Nephron (organoid): ENCODE measurements around the gene ZNF358.

Source experiments
- H3K27ac Mint-ChIP-seq, 3 experiments: 2 replicates each; pipeline ENCODE4 v1.8.0; 2020; ENCODE audit warnings: mixed read lengths in 3 of 3, mild to moderate bottlenecking in 2 of 3, moderate library complexity in 1 of 3
- H3K27me3 Mint-ChIP-seq: 2 replicates; pipeline ENCODE4 v1.8.0; 2021; ENCODE audit warnings: low read depth, mild to moderate bottlenecking, moderate library complexity, mixed read lengths
- H3K36me3 Mint-ChIP-seq: 2 replicates; pipeline ENCODE4 v1.8.0; 2020; ENCODE audit warnings: low read depth, mixed read lengths
- H3K4me1 Mint-ChIP-seq: 2 replicates; pipeline ENCODE4 v1.8.0; 2020; ENCODE audit warnings: mixed read lengths
- H3K4me3 Mint-ChIP-seq, 3 experiments: 2 replicates each; pipeline ENCODE4 v1.8.0; 2020; ENCODE audit warnings: mild to moderate bottlenecking in 3 of 3, mixed read lengths in 3 of 3, moderate library complexity in 2 of 3
- H3K9me3 Mint-ChIP-seq: 2 replicates; pipeline ENCODE4 v1.8.0; 2020; ENCODE audit warnings: mixed read lengths
- CTCF ChIP-seq, 3 experiments: fragments of 200-600 bp; sonication (generic); IDR thresholded peaks; one replicate each; pipeline ENCODE4 v1.5.0; 2021; ENCODE audit warnings: antibody characterized with exemption in 3 of 3; ENCODE audit not compliant: unreplicated experiment in 3 of 3

Gene ZNF358

GRCh38 chr19:7483720-7484201 lies 32.1 kb upstream of the ZNF358 start:
- no peak for TF ChIP-seq CTCF (IDR thresholded peaks at IDR 0.05; ENCODE audit: unreplicated experiment in 3 of 3)
- peak overlapping the region in 1 of 3 experiments; percentile 50 for H3K4me3 Mint-ChIP-seq
- H3K27ac Mint-ChIP-seq: peak overlapping the region in 2 of 3 experiments; percentile 39 to 81
- H3K27me3 Mint-ChIP-seq: no peaks in the 10 kb centered on the region
- no peaks in the 10 kb centered on the region for H3K9me3 Mint-ChIP-seq
- H3K4me1 Mint-ChIP-seq: peaks cover 20% of the 10 kb centered on the region
- no peaks in the 10 kb centered on the region for H3K36me3 Mint-ChIP-seq

GRCh38 chr19:7486923-7487322 lies 29.0 kb upstream of the ZNF358 start:
- no peaks in the 10 kb centered on the region for H3K9me3 Mint-ChIP-seq
- peak overlapping the region in 1 of 3 experiments; percentile 21 for H3K4me3 Mint-ChIP-seq

GRCh38 chr19:7488736-7489353 lies 27.1 kb upstream of the ZNF358 start, which contains the start of gene PEX11G:
TSS of gene PEX11G (minus strand) at chr19:7489035. CDS start at chr19:7489010, 25 bp downstream.
- Mint-ChIP-seq H3K36me3 (no peaks in the 10 kb centered on the region), H3K4me3 (peak within 1 kb of the TSS; percentile 77 to 87 (median 78)), H3K27me3 (no peaks in the 10 kb centered on the region), H3K27ac (peak within 1 kb of the TSS; percentile 96 to 98 (median 97)), H3K9me3 (no peaks in the 10 kb centered on the region), H3K4me1 (peaks cover 14% of the 10 kb centered on the region)
- no peak for TF ChIP-seq CTCF (IDR thresholded peaks at IDR 0.05; ENCODE audit: unreplicated experiment in 3 of 3)

More at GRCh38 chr19:7486923-7487322, 29.0 kb upstream of the ZNF358 start:
- no peaks in the 10 kb centered on the region for H3K27me3 Mint-ChIP-seq
- peak overlapping the region; percentile 23 to 67 (median 42) for H3K27ac Mint-ChIP-seq
- H3K36me3 Mint-ChIP-seq: no peaks in the 10 kb centered on the region
- TF ChIP-seq CTCF (IDR thresholded peaks at IDR 0.05; ENCODE audit: unreplicated experiment in 3 of 3): no peak
- peaks cover 19% of the 10 kb centered on the region for H3K4me1 Mint-ChIP-seq

GRCh38 chr19:7489609-7490044 lies 26.3 kb upstream of the ZNF358 start:
- Mint-ChIP-seq H3K27me3 (no peaks in the 10 kb centered on the region), H3K27ac (peak overlapping the region; percentile 96 to 98 (median 97)), H3K4me1 (peaks cover 18% of the 10 kb centered on the region), H3K9me3 (no peaks in the 10 kb centered on the region), H3K4me3 (peak overlapping the region; percentile 73 to 87 (median 78)), H3K36me3 (no peaks in the 10 kb centered on the region)
- no peak for TF ChIP-seq CTCF (IDR thresholded peaks at IDR 0.05; ENCODE audit: unreplicated experiment in 3 of 3)

GRCh38 chr19:7492142-7492541 lies 23.8 kb upstream of the ZNF358 start:
- no peaks in the 10 kb centered on the region for H3K9me3 Mint-ChIP-seq
- TF ChIP-seq CTCF (IDR thresholded peaks at IDR 0.05; ENCODE audit: unreplicated experiment in 3 of 3): no peak
- H3K36me3 Mint-ChIP-seq: no peaks in the 10 kb centered on the region
- peaks cover 5% of the 10 kb centered on the region for H3K27me3 Mint-ChIP-seq
- H3K4me3 Mint-ChIP-seq: no peak overlapping the region
- peak overlapping the region in 1 of 3 experiments; percentile 54 for H3K27ac Mint-ChIP-seq
- H3K4me1 Mint-ChIP-seq: peaks cover 19% of the 10 kb centered on the region

- no peak overlapping the region for H3K4me3 Mint-ChIP-seq
- peak overlapping the region; percentile 33 to 61 (median 54) for H3K27ac Mint-ChIP-seq
- TF ChIP-seq CTCF (IDR thresholded peaks at IDR 0.05; ENCODE audit: unreplicated experiment in 3 of 3): no peak
- H3K27me3 Mint-ChIP-seq: peaks cover 9% of the 10 kb centered on the region
- H3K36me3 Mint-ChIP-seq: no peaks in the 10 kb centered on the region
- H3K9me3 Mint-ChIP-seq: no peaks in the 10 kb centered on the region
- peaks cover 19% of the 10 kb centered on the region for H3K4me1 Mint-ChIP-seq
Observed at GRCh38 chr19:7492558-7492957, 23.3 kb upstream of the ZNF358 start.
